Measurements from ENCODE around the gene CAMK2G.
"Not testable (repeated sequence)": the region's sequence is repeated elsewhere in the genome, so short reads cannot be mapped to it uniquely, and the experiment has no call there.

The CAMK2G gene

DNA sequence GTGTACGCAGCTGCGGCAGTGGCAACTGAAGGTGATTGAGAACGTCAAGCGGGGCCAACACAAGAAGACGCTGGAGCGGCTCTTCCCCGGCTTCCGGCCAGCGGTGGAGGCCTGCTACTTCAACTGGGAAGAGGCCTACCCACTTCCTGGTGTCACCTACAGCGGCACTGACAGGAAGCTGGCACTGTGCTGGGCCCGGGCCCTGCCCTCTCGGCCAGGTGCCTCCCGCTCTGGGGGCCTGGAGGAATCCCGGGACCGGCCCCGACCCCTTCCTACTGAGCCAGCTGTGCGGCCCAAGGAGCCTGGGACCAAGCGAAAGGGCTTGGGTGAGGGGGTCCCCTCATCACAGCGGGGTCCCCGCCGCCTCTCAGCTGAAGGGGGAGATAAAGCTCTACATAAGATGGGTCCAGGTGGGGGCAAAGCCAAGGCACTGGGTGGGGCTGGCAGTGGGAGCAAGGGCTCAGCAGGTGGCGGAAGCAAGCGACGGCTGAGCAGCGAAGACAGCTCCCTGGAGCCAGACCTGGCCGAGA lies 82.4 kb downstream of the CAMK2G start:
- DNase-seq (ENCODE audit: low spot score) = no peak

DNA sequence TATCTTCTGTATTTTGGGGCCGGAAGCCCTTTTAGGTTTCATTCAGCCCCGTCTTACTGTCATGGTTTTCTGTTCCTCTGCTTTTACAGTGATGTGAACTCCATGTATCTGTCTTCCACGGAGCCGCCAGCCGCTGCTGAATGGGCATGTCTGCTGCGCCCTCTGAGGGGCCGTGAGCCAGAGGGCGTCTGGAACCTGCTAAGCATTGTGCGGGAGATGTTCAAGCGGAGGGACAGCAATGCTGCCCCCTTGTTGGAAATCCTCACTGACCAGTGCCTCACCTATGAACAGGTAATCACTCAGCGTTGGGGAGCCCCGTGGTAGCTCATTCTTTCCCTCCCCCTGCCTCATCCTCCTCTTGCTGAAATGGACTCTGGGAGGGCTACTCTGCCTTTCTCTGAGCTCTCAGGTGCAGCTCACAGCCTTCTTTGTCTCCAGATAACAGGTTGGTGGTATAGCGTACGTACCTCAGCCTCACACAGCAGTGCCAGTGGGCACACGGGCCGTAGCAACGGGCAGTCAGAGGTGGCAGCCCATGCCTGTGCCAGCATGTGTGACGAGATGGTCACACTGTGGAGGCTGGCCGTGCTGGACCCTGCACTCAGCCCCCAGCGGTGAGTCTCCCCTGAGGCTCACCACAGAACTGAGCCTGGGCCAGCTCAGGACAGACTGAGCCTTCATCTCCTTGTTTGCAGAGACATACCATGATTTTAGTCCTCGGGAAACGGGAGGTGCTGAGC lies 83.3 kb downstream of the CAMK2G start:
- DNase-seq (ENCODE audit: low spot score) = no peak

DNA sequence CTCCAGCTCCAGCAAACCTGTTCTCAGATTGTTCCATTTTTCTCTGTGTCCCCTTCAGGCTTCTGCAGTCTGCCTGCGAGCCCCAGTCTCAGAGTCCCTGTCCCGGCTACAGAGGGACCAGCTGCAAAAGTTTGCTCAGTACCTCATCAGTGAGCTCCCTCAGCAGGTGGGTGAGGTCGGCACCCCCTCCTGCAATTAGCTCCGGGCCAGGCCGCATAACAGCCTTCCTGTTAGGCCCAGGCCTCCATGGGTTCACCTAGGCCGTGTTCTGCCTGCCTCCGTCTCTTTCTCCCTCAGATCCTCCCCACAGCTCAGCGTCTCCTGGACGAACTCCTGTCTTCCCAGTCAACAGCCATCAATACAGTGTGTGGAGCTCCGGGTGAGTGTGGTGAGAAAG lies 84.7 kb downstream of the CAMK2G start:
- DNase-seq (ENCODE audit: low spot score) = no peak

DNA sequence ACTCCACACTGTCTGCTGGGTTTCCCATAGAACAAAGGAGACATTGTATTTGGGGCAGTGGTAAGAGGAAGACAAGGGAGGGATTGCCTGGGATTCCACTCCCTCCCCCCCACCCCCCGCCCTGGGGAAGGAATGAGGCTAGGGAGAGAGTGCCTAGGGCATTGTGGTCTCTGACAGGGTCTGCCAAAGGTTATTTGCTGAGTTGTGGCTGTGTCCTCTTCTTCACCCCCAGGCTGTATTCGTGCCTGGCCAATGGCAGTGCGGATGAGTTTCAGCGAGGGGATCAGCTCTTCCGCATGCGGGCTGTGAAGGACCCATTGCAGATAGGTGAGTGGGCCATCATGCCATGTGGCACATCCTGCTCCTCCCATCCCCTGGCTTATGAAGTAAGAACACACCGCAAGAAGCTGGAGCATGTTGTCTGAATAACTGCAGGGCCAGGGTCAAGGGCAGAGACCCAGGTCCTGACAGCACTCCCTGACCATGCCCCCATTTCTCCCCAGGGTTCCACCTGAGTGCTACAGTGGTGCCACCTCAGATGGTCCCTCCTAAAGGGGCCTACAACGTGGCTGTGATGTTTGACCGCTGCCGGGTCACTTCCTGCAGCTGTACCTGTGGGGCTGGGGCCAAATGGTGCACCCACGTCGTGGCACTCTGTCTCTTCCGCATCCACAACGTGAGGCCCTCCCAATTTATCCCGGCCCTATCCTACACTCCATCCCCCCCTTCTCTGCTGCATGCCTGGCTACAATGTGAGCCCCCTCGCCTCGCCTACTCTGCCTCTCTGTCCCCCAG lies 85.3 kb downstream of the CAMK2G start:
- DNase-seq (ENCODE audit: low spot score) = no peak

DNA sequence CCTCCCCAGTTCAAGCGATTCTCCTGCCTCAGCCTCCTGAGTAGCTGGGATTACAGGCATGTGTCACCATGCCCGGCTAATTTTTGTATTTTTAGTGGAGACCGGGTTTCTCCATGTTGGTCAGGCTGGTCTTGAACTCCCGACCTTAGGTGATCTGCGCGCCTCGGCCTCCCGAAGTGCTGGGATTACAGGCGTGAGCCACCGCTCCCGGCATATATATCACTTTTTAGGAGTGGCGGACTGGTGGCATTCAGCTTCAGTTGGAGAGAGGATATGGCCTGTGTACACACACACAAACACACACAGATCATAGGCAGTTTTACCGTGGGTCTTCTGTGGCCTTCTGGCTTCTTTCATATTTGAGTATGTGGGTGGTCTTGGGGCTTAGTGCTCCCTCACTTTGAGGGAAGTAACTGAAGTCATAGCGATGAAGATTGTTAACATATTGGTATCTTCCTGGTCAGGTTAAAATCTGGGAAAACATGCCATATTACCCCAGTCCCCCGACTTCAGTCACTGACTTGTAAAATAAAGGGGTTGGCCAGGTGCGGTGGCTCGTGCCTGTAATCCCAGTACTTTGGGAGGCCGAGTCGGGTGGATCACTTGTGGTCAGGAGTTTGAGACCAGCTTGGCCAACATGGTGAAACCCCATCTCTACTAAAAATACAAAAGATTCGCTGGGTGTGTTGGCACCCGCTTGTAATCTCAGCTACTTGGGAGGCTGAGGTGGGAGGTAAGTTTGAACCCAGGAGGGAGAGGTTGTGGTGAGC lies 87.1 kb downstream of the CAMK2G start:
- not testable (repeated sequence) for DNase-seq (ENCODE audit: low spot score)

DNA sequence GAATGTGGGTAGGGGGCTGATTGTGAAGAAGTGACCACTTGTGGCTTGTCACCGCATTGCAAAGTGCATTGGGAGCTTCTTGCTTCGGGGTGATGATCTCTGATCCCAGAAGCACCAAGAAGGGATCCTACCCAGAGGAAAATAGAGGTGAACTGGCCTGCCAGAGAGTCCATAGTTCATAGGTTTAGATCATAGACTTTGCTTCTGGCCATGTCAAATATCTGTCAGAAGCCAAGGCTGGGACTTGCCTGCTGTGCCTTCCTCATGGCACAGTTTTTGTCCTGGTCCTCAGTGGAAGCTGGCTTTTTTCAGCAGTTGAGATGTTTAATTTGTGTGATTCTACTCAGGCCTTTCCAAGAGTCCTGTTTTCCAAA lies 87.9 kb downstream of the CAMK2G start:
- DNase-seq (ENCODE audit: low spot score) = no peak

DNA sequence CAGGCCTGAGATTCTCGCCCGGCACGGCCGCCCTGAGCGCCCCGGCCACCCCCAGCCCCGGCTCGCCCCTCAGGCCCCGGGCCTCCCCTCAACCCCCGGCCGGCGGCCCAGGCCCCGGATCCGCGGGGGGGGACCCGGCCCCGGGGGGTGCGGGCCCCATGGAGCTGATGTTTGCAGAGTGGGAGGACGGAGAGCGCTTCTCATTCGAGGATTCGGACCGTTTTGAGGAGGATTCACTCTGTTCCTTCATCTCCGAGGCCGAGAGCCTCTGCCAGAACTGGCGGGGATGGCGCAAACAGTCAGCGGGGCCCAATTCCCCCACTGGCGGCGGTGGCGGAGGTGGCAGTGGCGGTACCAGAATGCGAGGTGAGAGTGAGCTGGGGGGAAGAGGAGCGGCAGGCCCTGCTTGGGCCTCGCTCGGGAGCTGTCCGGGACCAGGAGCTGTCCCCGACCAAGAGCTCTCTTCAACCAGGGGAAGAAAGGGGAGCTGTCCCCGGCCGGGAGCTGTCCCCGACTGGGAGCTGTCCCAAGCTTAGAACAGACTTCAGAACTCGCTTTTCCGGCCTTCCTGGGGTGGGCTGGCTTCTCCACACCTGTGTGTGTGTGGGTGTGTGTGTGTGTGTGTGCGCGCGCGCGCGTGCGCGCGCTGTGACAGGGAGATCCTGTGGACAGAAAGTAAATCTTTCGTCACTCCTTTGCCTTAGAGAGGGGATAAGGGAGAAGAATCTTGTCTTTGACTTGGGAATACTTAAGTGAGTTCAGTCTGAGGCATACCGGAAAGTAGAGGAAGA lies 88.4 kb downstream of the CAMK2G start:
- no peak for DNase-seq (ENCODE audit: low spot score)

DNA sequence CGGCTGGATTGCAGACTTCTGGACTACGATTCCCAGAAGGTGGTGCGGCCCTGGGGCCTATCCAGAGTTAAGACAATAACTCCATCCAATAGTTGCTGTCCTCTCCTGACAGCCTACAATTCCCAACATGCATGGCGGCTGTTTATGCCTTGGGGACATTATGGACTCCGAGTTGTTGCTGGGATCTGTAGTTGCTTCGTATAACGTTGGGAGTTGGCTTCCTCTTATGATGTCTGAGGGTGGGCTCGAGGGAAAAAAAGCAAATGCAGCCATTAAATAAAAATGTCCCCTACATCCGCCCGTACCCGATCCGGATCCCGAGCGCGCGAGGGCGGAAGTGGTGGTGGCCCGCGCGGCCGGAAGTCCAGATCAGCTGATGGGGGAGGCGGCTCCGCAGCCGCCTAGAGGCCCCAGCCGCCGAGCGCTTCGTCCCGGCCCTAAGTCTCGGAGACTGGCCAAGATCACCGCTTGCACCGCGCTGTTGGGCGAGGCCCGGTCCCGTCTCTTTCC lies 89.1 kb downstream of the CAMK2G start, which contains the start of gene ZSWIM8:
Gene ZSWIM8 (plus strand): TSS at position 396 of the 510 bp plus-strand sequence. CDS start 273 bp downstream, outside the sequence.
- DNase-seq (ENCODE audit: low spot score) = peak; percentile 95

DNA sequence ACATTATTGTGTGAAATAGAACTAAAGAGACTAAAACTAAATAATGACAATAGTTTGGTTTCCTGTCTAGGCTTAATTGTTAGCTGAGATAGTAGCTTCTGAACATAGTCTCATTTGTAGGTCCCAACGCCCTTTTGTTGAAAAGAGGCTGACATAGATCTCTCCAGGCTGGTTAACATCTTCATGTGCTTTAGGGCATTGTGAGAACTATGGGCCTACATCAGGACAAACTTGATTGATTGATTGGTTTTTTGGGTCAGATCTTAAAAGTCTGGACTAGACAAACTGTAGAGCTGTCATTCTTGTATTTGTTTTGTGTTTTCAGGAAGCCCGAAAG lies 91.6 kb downstream of the CAMK2G start:
- DNase-seq (ENCODE audit: low spot score) = no peak

DNA sequence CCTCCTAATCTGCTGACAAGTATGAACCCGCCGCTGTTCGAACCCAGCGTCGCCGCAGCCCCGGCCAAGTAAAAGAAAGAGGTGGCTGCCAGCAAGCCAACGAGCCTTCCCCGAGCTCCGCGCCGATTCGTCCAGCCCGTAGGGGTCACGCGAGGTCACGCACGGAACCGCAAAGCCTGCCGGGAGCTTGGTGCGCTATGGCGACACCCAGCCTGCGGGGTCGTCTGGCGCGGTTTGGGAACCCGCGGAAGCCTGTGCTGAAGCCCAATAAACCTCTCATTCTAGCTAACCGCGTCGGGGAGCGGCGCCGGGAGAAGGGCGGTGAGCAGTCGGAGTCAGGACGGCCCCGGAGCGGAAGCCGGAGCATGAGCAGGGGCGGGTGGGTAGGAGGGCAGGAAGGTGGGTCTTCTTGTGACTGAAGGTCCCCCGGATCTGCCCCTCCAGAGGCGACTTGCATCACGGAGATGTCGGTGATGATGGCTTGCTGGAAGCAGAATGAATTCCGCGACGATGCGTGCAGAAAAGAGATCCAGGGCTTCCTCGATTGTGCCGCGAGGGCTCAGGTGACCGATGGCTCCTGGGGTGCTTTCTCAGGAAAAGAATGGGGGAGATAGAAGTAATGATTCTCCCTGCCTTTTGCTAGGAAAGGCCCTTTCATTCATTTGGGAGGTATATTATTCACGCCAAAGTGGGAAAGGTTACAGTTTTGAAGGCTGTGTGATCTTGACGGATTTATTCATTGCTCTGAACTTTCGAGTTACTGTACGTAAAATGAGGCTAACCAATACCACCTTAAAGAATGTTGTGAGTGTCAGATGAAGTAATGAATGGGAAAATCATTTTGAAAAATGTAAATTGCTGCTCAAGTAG lies 92.2 kb downstream of the CAMK2G start, which contains the start of gene CHCHD1:
Gene CHCHD1 (plus strand): TSS at position 170 of the 870 bp plus-strand sequence. CDS start 28 bp downstream, at position 198.
- DNase-seq (ENCODE audit: low spot score) = peak; percentile 94

DNA sequence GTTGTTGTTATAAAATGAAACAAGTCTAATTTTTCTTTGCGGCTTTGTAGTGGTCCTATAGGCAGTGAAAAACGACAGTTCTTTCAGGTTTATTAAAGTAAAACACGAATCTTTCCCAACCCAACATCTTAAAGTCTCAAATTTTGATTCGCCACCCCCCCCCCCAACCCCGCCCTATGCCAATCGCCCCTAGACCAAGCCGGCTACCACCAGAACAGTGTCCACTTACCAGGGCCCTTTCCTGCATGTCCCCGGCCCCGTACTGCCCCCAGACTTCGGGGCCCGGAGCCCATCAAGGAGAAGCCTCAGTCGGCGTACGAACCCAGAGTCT lies 92.8 kb downstream of the CAMK2G start:
- DNase-seq (ENCODE audit: low spot score) = no peak

DNA sequence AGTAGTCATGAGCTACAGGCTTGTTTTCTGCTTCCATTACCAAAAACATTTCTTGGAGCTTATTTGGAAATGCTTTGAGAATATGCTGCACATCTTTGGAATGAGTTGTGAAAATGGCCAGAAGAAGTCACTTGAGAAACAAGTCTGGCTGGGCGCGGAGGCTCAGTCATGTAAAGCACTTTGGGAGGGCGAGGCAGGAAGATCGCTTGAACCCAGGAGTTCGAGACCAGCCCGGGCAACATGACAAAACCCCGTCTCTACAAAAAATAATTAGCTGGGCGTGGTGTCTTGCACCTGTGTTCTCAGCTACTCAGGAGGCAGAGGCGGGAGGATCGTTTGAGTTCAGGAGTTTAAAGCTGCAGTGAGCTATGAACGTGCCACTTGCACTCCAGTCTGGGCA lies 93.4 kb downstream of the CAMK2G start:
- DNase-seq (ENCODE audit: low spot score) = no peak

DNA sequence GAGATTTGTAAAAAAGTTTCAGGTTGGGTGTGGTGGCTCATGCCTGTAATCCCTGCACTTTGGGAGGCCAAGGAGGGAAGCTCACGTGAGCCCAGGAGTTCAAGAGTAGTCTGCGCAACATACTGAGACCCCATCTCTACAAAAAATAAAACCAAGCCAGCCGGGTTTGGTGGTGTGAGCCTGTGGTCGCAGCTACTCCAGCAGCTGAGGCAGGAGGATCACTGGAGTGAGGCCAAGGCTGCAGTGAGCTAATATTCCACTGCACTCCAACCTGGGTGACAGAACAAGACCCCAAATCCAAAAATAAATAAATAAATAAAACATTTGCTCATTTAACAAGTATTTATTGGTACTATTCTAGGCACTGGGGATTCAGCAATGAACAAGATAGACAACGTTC lies 94.1 kb downstream of the CAMK2G start:
- no peak for DNase-seq (ENCODE audit: low spot score)

DNA sequence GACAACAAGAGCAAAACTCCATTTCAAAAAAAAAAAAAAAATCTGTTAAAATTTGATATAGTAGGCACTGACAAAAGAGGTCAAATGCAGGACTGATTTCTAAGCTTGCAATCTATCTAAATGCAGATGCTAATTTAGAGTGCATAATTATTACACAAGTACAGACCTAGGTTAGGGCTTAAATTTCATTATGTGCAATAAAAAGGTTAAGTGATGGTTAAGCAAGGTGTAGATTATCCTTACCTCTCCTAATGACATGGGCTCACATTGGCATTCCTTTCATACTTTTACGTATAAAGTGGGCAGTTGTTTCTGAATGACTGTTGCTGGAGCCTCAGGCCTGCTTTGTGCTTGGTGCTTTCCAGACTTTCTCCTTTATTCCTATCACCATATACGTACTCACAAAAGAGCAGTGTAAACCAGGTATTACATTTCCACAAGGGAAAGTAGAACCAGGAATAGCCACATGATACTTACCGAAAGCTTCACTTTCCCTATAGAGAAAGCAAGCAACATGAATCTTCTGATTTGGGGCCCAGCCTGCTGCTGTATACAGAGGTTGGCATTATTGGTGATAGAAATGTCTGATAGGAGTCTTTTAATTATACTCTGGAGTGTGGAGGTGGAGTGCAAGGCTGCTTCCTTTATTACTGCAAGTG lies 94.7 kb downstream of the CAMK2G start:
- no peak for DNase-seq (ENCODE audit: low spot score)

DNA sequence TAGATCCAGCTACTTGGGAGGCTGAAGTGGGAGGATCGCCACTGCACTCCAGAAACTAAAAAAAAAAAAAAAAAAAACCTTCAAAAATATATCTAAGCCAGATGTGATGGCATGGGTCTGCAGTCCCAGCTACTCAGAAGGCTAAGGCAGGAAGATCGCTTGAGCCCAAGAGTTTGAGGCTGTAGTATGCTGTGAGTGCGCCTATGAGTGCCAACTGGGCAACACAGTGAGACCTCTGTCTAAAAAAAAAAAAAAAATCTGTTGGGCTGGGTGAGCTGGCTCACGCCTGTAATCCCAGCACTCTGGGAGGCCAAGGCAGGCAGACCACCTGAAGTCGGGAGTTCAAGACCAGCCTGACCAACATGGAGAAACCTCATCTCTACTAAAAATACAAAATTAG lies 95.3 kb downstream of the CAMK2G start:
- no peak for DNase-seq (ENCODE audit: low spot score)

DNA sequence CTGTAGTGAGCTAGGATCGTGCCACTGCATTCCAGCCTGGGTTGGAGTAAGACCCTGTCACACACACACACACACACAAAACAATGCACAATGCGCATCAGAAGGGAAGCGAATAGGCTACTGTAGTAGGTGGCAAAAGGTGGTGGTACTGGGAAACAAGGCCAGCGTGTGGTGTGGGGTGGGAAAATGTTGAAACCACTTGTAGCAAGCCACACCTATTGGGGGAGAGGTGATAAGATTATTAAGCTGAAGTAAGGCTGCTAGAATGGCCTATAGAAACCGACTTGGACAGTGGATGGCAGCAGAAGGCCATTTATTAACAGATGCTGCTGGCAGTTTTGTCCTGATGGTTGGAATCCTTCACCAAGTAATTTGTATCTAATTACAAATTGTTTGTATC lies 99.7 kb downstream of the CAMK2G start:
- no peak for DNase-seq (ENCODE audit: low spot score)

DNA sequence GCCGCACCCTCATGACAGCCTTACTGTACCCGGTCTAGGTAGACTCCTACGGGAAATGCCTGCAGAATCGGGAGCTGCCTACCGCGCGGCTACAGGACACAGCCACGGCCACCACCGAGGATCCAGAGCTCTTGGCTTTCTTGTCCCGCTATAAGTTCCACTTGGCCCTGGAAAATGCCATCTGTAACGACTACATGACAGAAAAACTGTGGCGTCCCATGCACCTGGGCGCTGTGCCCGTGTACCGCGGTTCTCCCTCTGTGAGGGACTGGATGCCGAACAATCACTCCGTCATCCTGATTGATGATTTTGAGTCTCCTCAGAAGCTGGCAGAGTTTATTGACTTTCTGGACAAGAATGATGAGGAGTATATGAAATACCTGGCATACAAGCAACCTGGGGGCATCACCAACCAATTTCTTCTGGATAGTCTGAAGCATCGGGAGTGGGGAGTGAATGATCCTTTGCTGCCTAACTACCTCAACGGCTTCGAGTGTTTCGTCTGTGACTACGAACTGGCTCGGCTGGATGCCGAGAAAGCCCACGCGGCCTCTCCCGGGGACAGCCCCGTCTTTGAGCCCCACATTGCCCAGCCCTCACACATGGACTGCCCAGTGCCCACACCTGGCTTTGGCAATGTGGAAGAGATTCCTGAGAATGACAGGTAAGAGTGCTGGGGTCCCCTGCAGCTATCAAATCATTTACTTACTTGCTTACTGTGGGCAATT lies 101.0 kb downstream of the CAMK2G start:
- DNase-seq (ENCODE audit: low spot score) = no peak

DNA sequence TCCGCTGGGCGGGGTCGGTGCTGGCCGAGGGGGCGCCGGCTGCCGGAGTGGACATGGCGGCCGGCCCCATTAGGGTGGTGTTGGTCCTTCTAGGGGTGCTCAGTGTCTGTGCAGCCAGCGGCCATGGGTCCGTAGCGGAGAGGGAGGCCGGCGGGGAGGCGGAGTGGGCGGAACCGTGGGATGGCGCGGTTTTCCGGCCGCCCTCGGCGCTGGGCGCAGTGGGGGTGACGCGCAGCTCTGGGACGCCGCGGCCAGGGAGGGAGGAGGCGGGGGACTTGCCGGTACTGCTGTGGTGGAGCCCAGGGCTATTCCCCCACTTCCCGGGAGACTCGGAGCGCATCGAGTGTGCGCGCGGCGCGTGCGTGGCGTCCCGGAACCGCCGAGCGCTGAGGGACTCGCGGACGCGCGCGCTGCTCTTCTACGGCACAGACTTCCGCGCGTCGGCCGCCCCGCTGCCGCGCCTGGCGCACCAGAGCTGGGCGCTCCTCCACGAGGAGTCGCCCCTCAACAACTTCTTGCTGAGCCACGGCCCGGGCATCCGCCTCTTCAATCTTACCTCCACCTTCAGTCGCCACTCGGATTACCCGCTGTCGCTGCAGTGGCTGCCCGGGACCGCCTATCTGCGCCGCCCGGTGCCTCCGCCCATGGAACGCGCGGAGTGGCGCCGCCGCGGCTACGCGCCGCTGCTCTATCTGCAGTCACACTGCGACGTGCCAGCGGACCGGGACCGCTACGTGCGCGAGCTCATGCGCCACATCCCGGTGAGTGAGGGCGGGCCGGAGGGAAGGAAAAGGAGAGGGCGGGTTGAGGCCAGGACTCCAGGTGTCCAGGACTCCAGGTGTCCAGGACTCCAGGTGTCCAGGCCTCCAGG lies 101.8 kb downstream of the CAMK2G start:
- DNase-seq (ENCODE audit: low spot score) = peak; percentile 92

Measured in left forelimb (tissue), 1 donor.